ENCODE measurements around the gene CYP2W1. TPM values are rescaled to one million over a fixed set of nuclear protein-coding genes. Genes with fewer than 3 reads are reported as not detected.

The CYP2W1 gene
- total RNA-seq, 1 donor from 2014 or later: not detected

DNA sequence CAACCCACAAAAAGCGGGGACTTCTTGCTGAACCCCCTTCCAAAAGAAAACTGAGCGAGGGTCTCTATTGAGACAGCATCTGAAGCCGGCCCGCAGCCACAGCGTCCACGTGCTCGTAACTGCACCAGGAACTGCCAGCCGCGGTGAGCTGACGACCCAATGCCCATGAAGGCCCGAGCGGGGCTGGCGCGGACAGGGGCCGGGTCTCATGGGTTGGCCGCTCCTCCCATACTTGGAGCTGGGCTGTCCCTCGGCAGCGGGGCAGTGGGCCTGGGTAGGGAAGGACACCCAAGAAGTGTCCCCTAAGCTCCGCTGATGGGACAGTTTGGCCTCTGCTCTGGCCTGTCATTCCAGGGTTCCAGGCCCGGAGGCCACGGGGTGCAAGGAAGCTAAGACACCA is 22.3 kb downstream of the CYP2W1 start:
- Mint-ChIP-seq H3K4me1 (ENCODE audit: low read depth) (no peaks in the 10 kb centered on the region), H3K9me3 (ENCODE audit: low read depth) (no peaks in the 10 kb centered on the region), H3K36me3 (ENCODE audit: low read depth) (peaks cover 8% of the 10 kb centered on the region), H3K4me3 (ENCODE audit: unreplicated experiment) (no peak overlapping the region), H3K27ac (ENCODE audit: unreplicated experiment) (no peak overlapping the region), H3K27me3 (ENCODE audit: low read depth) (no peaks in the 10 kb centered on the region)
- TF ChIP-seq, protein P1, sequence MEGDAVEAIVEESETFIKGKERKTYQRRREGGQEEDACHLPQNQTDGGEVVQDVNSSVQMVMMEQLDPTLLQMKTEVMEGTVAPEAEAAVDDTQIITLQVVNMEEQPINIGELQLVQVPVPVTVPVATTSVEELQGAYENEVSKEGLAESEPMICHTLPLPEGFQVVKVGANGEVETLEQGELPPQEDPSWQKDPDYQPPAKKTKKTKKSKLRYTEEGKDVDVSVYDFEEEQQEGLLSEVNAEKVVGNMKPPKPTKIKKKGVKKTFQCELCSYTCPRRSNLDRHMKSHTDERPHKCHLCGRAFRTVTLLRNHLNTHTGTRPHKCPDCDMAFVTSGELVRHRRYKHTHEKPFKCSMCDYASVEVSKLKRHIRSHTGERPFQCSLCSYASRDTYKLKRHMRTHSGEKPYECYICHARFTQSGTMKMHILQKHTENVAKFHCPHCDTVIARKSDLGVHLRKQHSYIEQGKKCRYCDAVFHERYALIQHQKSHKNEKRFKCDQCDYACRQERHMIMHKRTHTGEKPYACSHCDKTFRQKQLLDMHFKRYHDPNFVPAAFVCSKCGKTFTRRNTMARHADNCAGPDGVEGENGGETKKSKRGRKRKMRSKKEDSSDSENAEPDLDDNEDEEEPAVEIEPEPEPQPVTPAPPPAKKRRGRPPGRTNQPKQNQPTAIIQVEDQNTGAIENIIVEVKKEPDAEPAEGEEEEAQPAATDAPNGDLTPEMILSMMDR (IDR thresholded peaks at IDR 0.05): no peak
- no peak for DNase-seq (ENCODE audit: low spot score)

DNA sequence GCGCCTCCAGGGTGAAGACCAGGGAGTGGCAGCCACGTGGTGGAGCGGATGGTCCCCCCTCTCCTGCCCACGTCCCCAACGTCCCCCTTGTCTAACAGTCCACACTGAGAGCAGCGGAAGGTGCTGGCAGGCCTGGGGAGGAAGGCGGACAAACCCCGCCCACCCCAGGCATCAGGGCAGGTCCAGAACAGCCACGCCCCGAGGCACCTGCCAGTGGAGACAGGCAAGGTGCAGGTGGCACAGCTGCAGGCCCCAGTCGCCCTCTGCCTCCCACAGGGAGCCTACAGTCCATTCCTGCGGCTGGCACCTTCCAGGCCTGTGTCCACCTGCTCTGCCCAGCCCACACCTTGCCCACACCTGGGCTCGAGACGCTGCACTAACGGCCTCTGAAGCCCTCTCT is 24.9 kb downstream of the CYP2W1 start:
- Mint-ChIP-seq H3K27me3 (ENCODE audit: low read depth) (no peaks in the 10 kb centered on the region), H3K9me3 (ENCODE audit: low read depth) (no peaks in the 10 kb centered on the region), H3K36me3 (ENCODE audit: low read depth) (peaks cover 8% of the 10 kb centered on the region), H3K4me1 (ENCODE audit: low read depth) (no peaks in the 10 kb centered on the region), H3K4me3 (ENCODE audit: unreplicated experiment) (no peak overlapping the region), H3K27ac (ENCODE audit: unreplicated experiment) (no peak overlapping the region)
- TF ChIP-seq, protein P1 (IDR thresholded peaks at IDR 0.05): no peak
- no peak for DNase-seq (ENCODE audit: low spot score)

- H3K4me3 Mint-ChIP-seq (ENCODE audit: unreplicated experiment): no peak overlapping the region
- H3K9me3 Mint-ChIP-seq (ENCODE audit: low read depth): no peaks in the 10 kb centered on the region
- TF ChIP-seq, protein P1 (IDR thresholded peaks at IDR 0.05): no peak
- peaks cover 4% of the 10 kb centered on the region for H3K4me1 Mint-ChIP-seq (ENCODE audit: low read depth)
- peaks cover 8% of the 10 kb centered on the region for H3K36me3 Mint-ChIP-seq (ENCODE audit: low read depth)
- no peaks in the 10 kb centered on the region for H3K27me3 Mint-ChIP-seq (ENCODE audit: low read depth)
- no peak overlapping the region for H3K27ac Mint-ChIP-seq (ENCODE audit: unreplicated experiment)
- DNase-seq (ENCODE audit: low spot score): no peak
These were observed 25.9 kb downstream of the CYP2W1 start for GRCh38 chr7:1008733-1009363.

DNA sequence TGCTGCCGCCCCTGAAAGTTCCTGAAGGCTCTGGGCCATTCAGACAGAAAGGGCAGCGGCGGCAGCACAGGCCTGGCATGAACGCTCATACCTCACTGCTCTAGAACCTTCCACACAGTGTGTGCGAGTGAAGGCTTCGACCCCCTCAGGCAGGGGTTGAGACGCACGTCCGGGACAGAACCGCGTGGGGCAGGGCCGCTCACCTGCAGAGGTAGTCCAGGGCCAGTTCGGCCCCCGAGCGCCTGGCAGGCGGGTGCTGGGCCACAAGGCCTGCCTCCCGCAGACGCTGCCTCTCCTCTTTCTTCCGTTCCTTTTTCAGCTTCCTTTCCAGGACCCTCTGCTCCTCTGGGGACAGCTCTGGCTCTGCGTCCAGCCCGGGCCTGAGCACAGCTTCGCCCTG is 26.8 kb downstream of the CYP2W1 start:
- Mint-ChIP-seq H3K27me3 (ENCODE audit: low read depth) (no peaks in the 10 kb centered on the region), H3K4me3 (ENCODE audit: unreplicated experiment) (no peak overlapping the region), H3K9me3 (ENCODE audit: low read depth) (no peaks in the 10 kb centered on the region), H3K27ac (ENCODE audit: unreplicated experiment) (no peak overlapping the region), H3K4me1 (ENCODE audit: low read depth) (peaks cover 8% of the 10 kb centered on the region), H3K36me3 (ENCODE audit: low read depth) (peaks cover 8% of the 10 kb centered on the region)
- TF ChIP-seq, protein P1 (IDR thresholded peaks at IDR 0.05): no peak
- DNase-seq (ENCODE audit: low spot score): no peak

GRCh38 chr7:1010226-1010625 is 27.2 kb downstream of the CYP2W1 start:
- H3K36me3 Mint-ChIP-seq (ENCODE audit: low read depth): peaks cover 8% of the 10 kb centered on the region
- H3K9me3 Mint-ChIP-seq (ENCODE audit: low read depth): no peaks in the 10 kb centered on the region
- H3K27me3 Mint-ChIP-seq (ENCODE audit: low read depth): no peaks in the 10 kb centered on the region
- TF ChIP-seq, protein P1 (IDR thresholded peaks at IDR 0.05): no peak
- H3K4me3 Mint-ChIP-seq (ENCODE audit: unreplicated experiment): no peak overlapping the region
- H3K4me1 Mint-ChIP-seq (ENCODE audit: low read depth): peaks cover 8% of the 10 kb centered on the region
- no peak for DNase-seq (ENCODE audit: low spot score)
- H3K27ac Mint-ChIP-seq (ENCODE audit: unreplicated experiment): no peak overlapping the region
